ENCODE results near the gene FOXD4L1. TPM values are rescaled to one million over a fixed set of nuclear protein-coding genes. Genes with fewer than 3 reads are reported as not detected.
"Not testable (repeated sequence)": the region's sequence is repeated elsewhere in the genome, so short reads cannot be mapped to it uniquely, and the experiment has no call there.

The FOXD4L1 gene
- total RNA-seq, 2 experiments from 2014 or later: 0.14 to 0.47 TPM

DNA sequence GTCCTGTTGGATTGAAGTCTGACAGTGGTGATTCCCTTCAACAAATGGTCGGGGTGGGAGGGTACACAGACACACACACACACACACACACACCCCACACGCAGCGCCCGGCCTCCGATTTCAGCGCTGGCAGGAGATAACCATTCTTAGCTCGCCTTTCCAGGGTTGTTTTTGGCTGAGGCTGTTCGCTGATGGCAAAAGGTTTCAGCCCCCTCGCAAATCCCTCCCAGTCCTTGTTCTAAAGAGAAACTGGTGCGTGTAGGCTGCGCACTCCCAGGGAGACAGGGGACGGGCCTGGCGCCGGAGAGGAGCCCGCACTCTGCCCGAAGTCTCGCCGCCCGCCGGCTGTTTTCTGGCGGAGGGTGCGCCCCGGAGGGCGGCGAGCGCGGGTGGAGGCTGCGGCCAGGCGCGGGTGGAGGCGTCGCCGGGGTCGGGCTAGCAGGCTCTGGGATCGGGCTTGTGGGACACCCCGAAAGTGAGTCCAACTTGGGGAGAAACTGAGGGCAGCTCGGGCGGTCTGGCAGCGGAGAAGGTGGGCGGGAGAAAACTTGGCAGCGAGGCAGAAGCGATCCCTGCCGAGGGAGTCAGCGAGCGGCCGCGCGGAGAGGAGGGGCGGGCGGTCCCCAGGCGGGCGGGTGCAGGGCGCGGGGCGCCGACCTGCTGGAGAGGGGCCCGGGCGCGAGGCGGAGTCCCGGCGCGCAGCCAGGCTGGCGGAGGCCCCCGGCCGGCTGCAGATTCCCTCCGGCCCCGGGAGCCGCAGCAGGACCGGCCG, 42.9 kb downstream of the FOXD4L1 start:
- H3K36me3 Mint-ChIP-seq, H3K4me1 Mint-ChIP-seq, H3K27ac Mint-ChIP-seq, H3K9me3 Mint-ChIP-seq, POLR2A ChIA-PET: not testable (repeated sequence)
- DNase-seq (peak; percentile 55), ATAC-seq (ENCODE audit: low read depth) (peak; percentile 72)
- Mint-ChIP-seq H3K27me3 (peaks cover 15% of the 10 kb centered on the region), H3K4me3 (peak overlapping the region; percentile 75)

DNA sequence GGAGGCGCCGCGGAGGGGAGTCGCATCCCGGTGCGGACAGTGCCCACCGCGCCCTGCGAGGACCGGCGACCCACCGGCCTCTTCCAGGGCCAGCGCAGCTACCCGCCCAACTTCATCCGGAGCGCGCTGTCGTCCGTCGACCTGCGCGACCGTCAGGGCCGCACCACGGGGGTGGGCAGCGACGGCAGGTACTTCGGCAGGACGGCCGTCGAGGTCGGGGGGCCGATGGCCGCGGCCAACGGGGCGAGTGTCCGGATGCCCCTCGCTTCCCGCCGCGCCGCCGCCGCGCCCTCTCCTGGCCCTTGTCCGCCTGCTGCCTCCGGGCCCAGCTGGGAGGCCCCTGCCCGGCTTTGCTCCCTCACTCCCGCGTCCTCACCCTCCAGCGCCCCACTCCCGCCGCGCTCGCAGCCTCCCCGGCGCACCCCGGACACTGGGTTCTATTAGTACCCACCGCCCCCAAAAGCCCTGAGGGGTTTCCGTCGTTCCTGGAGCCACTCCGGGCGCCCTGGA, 43.6 kb downstream of the FOXD4L1 start:
- H3K9me3 Mint-ChIP-seq, POLR2A ChIA-PET, H3K36me3 Mint-ChIP-seq, H3K4me1 Mint-ChIP-seq, H3K27ac Mint-ChIP-seq, DNase-seq: not testable (repeated sequence)
- Mint-ChIP-seq H3K4me3 (peak overlapping the region; percentile 64), H3K27me3 (peaks cover 15% of the 10 kb centered on the region)
- peak; percentile 21 for ATAC-seq (ENCODE audit: low read depth)

DNA sequence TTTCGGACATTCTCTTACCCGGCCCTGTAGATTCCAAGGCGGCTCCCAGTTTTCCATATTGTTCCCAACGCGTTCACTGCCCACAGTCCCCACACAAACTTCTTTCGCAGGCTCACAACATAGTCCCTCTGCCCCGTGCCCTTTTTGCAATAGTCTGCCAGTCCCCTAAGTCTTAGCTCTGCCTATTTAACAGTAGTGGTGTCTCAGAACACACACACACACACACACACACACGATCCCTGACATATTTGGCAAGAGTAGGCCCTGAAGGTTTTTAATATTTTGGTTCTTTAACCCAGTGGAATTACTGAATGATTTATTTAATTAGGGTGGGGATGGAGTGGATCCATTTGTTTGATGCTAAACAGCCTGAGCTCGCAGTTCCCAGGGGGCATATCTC, 44.1 kb downstream of the FOXD4L1 start:
- not testable (repeated sequence) for H3K27ac Mint-ChIP-seq

More for the DNA sequence above, 44.1 kb downstream of the FOXD4L1 start:
- H3K9me3 Mint-ChIP-seq; H3K4me1 Mint-ChIP-seq; H3K36me3 Mint-ChIP-seq; ATAC-seq (ENCODE audit: low read depth); POLR2A ChIA-PET; DNase-seq: not testable (repeated sequence)
- peak overlapping the region; percentile 64 for H3K4me3 Mint-ChIP-seq
- H3K27me3 Mint-ChIP-seq: peaks cover 15% of the 10 kb centered on the region

Other genes starting within 250 kb of the FOXD4L1 start
- gene PAX8, start 219.7 kb upstream of the FOXD4L1 start, total RNA-seq: 1 to 10 TPM; 2.5 to 3.2 TPM
- 10 to 100 TPM; 35.3 to 38.7 TPM for gene ZNG1B, start 61.0 kb upstream of the FOXD4L1 start, total RNA-seq
- gene RABL2A, start 128.6 kb downstream of the FOXD4L1 start, total RNA-seq: 10 to 100 TPM; 23.9 to 27.4 TPM

Data from activated naive CD8-positive, alpha-beta T cell treated with anti-CD3 and anti-CD28 coated beads, Interleukin-2, amount 10 ng/mL, durations not matched to agents 7 days and 5 days (primary cell).